Activated CD4-positive, alpha-beta T cell treated with anti-CD3 and anti-CD28 coated beads, Interleukin-2, amount 50 U/mL, for 16 hours (primary cell): Measurements from ENCODE around the gene PLEKHA8.

Experiments used
- DNase-seq: peaks from one replicate; pipeline ENCODE4 v3.0.0-alpha.2; 2020

Gene PLEKHA8

GRCh38 chr7:30114536-30115238, 86.5 kb downstream of the PLEKHA8 start:
- DNase-seq, result no peak

DNA sequence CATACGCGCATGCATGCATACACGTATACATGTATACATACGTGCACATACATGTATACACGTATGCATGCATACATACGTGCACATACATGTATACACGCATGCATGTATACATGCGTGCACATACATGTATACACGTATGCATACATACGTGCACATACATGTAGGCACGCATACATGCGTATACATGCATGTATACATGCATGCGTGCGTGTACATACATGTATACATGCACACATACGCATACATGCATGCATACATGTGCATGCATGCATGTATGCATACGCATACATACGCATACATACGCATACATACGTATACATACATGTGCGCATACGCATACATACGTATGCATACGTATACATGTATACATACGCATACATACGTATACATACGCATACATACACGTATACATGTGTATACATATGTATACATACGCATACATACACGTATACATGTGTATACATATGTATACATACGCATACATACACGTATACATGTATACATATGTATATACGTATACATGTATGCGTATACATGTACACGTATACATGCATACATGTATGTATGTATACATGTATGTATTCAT, 87.6 kb downstream of the PLEKHA8 start:
- no peak for DNase-seq

- DNase-seq, result no peak
These were observed 88.6 kb downstream of the PLEKHA8 start for GRCh38 chr7:30116771-30117170.

DNA sequence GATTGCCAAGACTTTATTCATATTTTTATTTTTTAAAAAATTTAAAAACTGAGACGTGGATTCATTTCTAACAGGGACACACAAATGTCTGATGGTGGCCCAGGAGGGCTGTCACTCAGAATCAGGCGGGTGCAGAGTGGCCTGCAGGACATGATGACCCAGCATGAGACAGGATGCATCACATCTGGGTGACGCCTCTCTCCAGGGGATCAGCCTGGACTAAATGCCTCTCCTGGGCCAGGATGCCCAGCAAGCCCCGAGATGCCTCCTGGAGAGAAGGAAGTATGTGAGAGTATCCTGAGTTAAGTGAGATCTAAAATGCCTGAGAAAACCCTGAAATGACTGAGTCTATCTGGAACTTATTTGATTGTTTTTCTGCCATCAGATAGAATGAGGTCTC, 89.7 kb downstream of the PLEKHA8 start:
- no peak for DNase-seq

GRCh38 chr7:30119890-30120577, 91.8 kb downstream of the PLEKHA8 start:
- no peak for DNase-seq

- DNase-seq, result no peak
These were observed 105.8 kb downstream of the PLEKHA8 start for GRCh38 chr7:30133736-30134610.

DNA sequence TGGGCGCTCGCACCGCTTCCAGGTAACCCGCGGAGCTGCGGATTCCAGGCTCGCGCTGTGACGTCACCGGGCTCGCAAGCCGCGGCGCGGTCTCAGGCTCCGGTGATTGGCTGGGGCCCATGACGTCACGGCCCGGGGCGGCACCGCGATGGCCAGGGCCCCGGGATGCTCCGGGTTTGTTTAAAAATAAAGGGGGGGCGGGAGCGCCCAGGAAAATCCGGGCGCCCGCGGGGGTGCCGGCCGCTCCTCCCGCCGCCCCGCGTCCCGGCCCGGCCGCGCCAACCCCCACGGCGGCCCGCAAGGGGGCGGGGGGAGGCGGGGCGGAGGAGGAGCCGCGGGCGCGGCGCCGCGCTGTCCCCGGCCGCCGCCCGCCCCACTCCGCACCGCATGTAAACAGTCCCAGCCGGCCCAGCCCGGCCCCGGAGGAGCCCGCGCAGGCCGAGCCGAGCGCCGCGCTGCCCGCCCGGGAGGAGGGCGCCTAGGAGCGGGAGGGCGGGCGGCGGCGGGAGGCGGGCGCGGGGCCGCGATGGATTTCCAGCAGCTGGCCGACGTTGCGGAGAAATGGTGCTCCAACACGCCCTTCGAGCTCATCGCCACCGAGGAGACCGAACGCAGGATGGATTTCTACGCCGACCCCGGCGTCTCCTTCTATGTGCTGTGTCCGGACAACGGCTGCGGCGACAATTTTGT, 106.5 kb downstream of the PLEKHA8 start, which contains the start of gene MTURN:
TSS of gene MTURN (plus strand) at position 376 of the 690 bp plus-strand sequence. CDS start at position 527, 151 bp downstream.
- DNase-seq, result peak; percentile 83

- peak; percentile 44 for DNase-seq
These were observed 107.3 kb downstream of the PLEKHA8 start for GRCh38 chr7:30135301-30136116.

DNA sequence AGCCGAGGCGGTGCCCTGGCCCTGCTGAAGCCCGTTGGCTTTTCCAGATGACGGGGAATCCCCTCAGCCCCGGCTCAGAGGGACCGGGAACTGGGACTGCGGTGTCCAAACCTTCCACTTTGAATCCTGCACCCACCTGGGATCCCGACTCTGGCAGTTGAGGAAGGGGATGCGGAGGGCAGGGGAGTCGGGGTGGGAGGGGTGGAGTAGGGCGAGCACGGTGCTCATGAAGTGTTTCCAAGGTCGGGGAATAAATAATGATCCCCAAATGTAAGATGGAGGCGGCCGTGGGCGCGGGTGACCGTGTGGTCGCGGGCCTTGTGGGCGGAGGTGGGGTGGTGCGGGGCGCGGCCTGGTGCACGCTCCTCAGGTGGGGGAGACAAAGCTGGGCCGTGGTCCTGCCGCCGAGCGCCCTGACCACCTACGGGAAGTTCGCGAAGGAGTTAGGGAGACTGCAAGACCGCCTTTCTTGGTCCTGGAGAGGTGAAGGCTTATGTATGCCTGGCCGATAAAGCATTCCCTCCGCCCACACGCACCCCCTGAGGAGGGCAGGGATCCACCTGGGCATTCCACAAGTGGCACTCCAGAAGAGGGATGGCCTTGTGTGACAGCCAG, 108.0 kb downstream of the PLEKHA8 start:
- no peak for DNase-seq

GRCh38 chr7:30136743-30137485, 108.7 kb downstream of the PLEKHA8 start:
- no peak for DNase-seq

GRCh38 chr7:30139836-30140384, 111.7 kb downstream of the PLEKHA8 start:
- DNase-seq, result no peak

DNA sequence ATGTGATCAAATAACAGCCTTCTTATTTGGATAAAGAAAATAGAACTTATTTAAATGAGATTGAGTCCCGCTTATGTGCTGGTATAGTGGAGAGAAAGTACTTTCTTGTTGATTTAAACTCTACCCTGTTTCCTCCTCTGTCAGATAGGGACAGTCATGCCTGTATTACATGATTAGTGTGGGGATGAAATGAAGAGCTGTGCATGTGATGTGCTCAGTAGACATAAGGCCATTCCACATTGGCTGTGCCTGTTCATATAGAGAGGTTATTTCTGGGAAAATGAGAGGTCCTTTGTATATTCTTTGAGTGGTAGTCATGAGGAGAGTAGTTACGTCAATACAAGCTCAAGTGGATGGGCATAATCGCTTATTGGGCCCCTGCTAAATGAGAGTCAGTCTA, 112.2 kb downstream of the PLEKHA8 start:
- no peak for DNase-seq

GRCh38 chr7:30142710-30143109, 114.5 kb downstream of the PLEKHA8 start:
- DNase-seq, result no peak

- no peak for DNase-seq
These were observed 115.6 kb downstream of the PLEKHA8 start for GRCh38 chr7:30143748-30144251.

- DNase-seq, result no peak
These were observed 116.6 kb downstream of the PLEKHA8 start for GRCh38 chr7:30144657-30145306.

- DNase-seq, result no peak
These were observed 117.3 kb downstream of the PLEKHA8 start for GRCh38 chr7:30145426-30145970.

GRCh38 chr7:30146127-30146612, 118.0 kb downstream of the PLEKHA8 start:
- no peak for DNase-seq

DNA sequence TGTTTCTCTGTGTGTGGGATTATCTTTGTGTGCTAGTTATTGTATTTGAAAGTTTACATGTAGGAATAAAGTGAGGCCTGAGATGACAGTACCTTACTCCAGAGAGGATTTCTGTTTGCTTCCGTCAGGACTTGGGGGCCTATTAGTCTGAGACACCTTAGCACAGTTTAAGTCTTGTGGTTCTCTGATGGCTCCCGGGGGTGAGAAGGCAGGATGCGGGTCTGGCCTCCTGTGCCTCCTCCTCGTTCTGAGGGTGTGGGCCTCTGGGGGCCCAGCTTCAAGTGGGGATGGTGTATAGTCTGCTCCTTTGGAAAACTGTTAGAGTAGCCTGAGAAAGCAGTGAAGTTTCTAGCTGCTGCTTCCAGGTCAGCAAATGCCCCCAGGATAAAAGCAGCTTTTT, 119.0 kb downstream of the PLEKHA8 start:
- no peak for DNase-seq

- DNase-seq, result no peak
These were observed 119.6 kb downstream of the PLEKHA8 start for GRCh38 chr7:30147785-30148184.
